SK-N-SH treated with all-trans-retinoic acid at 6 μM for 48 hours (cell line): ENCODE data around the gene EXOC3.

Source experiments
- ATAC-seq: fragments of 200-7000 bp; cut with Tn5 transposase; 3 replicates; pipeline ENCODE4 v1.9.1; 2020; ENCODE audit warnings: mild to moderate bottlenecking, moderate library complexity
- ARNTL ChIP-seq: fragments of 450-650 bp; formaldehyde crosslinking; IDR thresholded peaks from 2 replicates; pipeline ENCODE4 v1.5.0; 2020; ENCODE audit warnings: low read depth, mild to moderate bottlenecking, moderate library complexity, borderline replicate concordance
- CSDC2 ChIP-seq: fragments of 250-450 bp; sonication (Bioruptor Pico); IDR thresholded peaks from 2 replicates; pipeline ENCODE4 v1.5.0; 2020; ENCODE audit warnings: mild to moderate bottlenecking, moderate library complexity
- ESRRG ChIP-seq: fragments of 250-450 bp; sonication (Bioruptor Pico); IDR thresholded peaks from 2 replicates; pipeline ENCODE4 v1.6.1; 2021; ENCODE audit warnings: mild to moderate bottlenecking
- GLIS3 ChIP-seq: fragments of 250-450 bp; sonication (Bioruptor Pico); IDR thresholded peaks from 2 replicates; pipeline ENCODE4 v1.5.0; 2020; ENCODE audit warnings: mild to moderate bottlenecking, moderate library complexity
- ISL1 ChIP-seq: fragments of 250-450 bp; sonication (Bioruptor Pico); IDR thresholded peaks from 2 replicates; pipeline ENCODE4 v2.1.2; 2022; ENCODE audit warnings: mild to moderate bottlenecking, moderate library complexity
- OSR1 ChIP-seq: fragments of 250-450 bp; sonication (Bioruptor Pico); IDR thresholded peaks from 2 replicates; pipeline ENCODE4 v1.8.0; 2022; ENCODE audit warnings: moderate library complexity, mild to moderate bottlenecking, inconsistent platforms
- PPARA ChIP-seq: fragments of 250-450 bp; sonication (Bioruptor Pico); IDR thresholded peaks from 2 replicates; pipeline ENCODE4 v1.5.0; 2020; ENCODE audit warnings: mild to moderate bottlenecking, borderline replicate concordance
- RARB ChIP-seq: fragments of 250-450 bp; sonication (Bioruptor Pico); IDR thresholded peaks from 2 replicates; pipeline ENCODE4 v1.8.0; 2021; ENCODE audit warnings: mild to moderate bottlenecking, moderate library complexity
- SNAI2 ChIP-seq: fragments of 250-450 bp; sonication (Bioruptor Pico); IDR thresholded peaks from 2 replicates; pipeline ENCODE4 v1.5.0; 2020; ENCODE audit warnings: mild to moderate bottlenecking, moderate library complexity
- TCF4 ChIP-seq: fragments of 250-450 bp; sonication (Bioruptor Pico); IDR thresholded peaks from 2 replicates; pipeline ENCODE4 v1.8.0; 2021; ENCODE audit warnings: mild to moderate bottlenecking, moderate library complexity, borderline replicate concordance
- TOX ChIP-seq: fragments of 250-450 bp; sonication (Bioruptor Pico); IDR thresholded peaks from 2 replicates; pipeline ENCODE4 v1.8.0; 2021; ENCODE audit warnings: mild to moderate bottlenecking, moderate library complexity, borderline replicate concordance
- ZC3H10 ChIP-seq: fragments of 250-450 bp; sonication (Bioruptor Pico); IDR thresholded peaks from 2 replicates; pipeline ENCODE4 v1.5.1; 2021; ENCODE audit warnings: mild to moderate bottlenecking, moderate library complexity
- ZFP3 ChIP-seq: fragments of 250-450 bp; sonication (Bioruptor Pico); IDR thresholded peaks from 2 replicates; pipeline ENCODE4 v1.5.0; 2020; ENCODE audit warnings: mild to moderate bottlenecking, moderate library complexity
- ZFP30 ChIP-seq: fragments of 450-650 bp; formaldehyde crosslinking; IDR thresholded peaks from 2 replicates; pipeline ENCODE4 v1.5.0; 2022; ENCODE audit warnings: mild to moderate bottlenecking, moderate library complexity
- ZNF565 ChIP-seq: fragments of 450-650 bp; formaldehyde crosslinking; conservative IDR thresholded peaks from 2 replicates; pipeline ENCODE4 v1.5.0; 2020; ENCODE audit warnings: low read depth, mild to moderate bottlenecking, moderate library complexity
- ZNF70 ChIP-seq: fragments of 450-650 bp; formaldehyde crosslinking; IDR thresholded peaks from 2 replicates; pipeline ENCODE4 v1.5.0; 2020; ENCODE audit warnings: mild to moderate bottlenecking, moderate library complexity
- ZNF8 ChIP-seq: fragments of 450-650 bp; formaldehyde crosslinking; IDR thresholded peaks from 2 replicates; pipeline ENCODE4 v1.5.0; 2020; ENCODE audit warnings: mild to moderate bottlenecking, moderate library complexity
- TF ChIP-seq, protein P1 (sequence below): fragments of 250-450 bp; sonication (Bioruptor Pico); IDR thresholded peaks from 2 replicates; pipeline ENCODE4 v1.8.0; 2021; ENCODE audit warnings: low read depth, mild to moderate bottlenecking, moderate library complexity, borderline replicate concordance
- TF ChIP-seq, protein P2 (sequence below): fragments of 250-450 bp; sonication (Bioruptor Pico); IDR thresholded peaks from 2 replicates; pipeline ENCODE4 v1.5.1; 2021; ENCODE audit warnings: mild to moderate bottlenecking, moderate library complexity
- TF ChIP-seq, protein P3 (sequence below): fragments of 250-450 bp; sonication (Bioruptor Pico); IDR thresholded peaks from 2 replicates; pipeline ENCODE4 v1.5.0; 2020; ENCODE audit warnings: mild to moderate bottlenecking, moderate library complexity
- TF ChIP-seq, protein P4 (sequence below): fragments of 250-450 bp; sonication (Bioruptor Pico); IDR thresholded peaks from 2 replicates; pipeline ENCODE4 v1.8.0; 2020; ENCODE audit warnings: mild to moderate bottlenecking, moderate library complexity, borderline replicate concordance
- TF ChIP-seq, protein P5 (sequence below): fragments of 250-450 bp; sonication (Bioruptor Pico); IDR thresholded peaks from 2 replicates; pipeline ENCODE4 v1.5.1; 2020; ENCODE audit warnings: low read depth, mild to moderate bottlenecking, moderate library complexity

EXOC3 gene

DNA sequence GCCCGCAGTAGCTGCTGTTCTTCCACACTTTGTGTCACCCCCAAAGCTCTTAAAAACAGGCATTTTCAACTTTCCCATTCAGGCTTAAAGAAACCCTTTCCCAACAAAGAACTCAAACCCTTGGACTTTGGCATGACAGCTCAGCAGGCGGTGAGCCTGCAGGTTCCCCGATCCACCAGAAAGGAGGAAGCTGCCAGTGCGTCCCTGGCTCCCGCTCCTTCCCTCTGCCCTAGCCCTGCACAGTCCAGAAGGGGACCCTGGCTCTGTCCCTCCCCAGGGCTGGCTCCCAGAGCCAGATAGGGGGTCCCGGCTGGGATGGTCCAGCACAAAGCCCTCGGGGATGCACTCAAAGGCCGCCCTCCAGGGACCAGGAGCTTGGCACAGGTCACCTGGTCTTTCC is 71.7 kb downstream of the EXOC3 start:
- no peak for TF ChIP-seq OSR1 (CRISPR knock-in tag)
- no peak for TF ChIP-seq ESRRG (CRISPR knock-in tag)
- ATAC-seq = no peak

DNA sequence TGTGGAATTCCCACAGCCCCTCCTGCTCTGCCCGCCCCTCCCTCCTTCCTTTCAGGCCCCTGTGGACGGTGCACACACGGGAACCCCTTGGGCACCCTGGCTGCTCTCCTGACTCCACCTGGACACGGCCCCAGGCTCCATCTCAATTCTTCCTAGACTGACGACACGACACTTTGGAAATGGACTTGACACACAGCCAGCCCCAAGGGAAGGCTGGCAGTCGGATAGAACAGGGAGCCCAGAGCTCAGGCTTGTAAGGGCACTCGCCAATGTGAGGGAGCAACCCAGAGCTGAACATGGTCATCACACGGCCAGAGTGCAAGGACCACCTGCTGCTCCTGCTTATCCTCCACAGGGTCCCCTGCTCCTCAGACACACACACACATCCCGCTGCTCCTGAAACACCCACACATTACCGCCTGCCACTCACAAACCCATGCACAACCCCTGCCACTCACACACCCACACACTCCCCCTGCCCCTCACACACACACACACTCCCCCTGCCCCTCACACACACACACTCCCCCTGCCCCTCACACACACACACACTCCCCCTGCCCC is 72.4 kb downstream of the EXOC3 start:
- TF ChIP-seq, protein P1, sequence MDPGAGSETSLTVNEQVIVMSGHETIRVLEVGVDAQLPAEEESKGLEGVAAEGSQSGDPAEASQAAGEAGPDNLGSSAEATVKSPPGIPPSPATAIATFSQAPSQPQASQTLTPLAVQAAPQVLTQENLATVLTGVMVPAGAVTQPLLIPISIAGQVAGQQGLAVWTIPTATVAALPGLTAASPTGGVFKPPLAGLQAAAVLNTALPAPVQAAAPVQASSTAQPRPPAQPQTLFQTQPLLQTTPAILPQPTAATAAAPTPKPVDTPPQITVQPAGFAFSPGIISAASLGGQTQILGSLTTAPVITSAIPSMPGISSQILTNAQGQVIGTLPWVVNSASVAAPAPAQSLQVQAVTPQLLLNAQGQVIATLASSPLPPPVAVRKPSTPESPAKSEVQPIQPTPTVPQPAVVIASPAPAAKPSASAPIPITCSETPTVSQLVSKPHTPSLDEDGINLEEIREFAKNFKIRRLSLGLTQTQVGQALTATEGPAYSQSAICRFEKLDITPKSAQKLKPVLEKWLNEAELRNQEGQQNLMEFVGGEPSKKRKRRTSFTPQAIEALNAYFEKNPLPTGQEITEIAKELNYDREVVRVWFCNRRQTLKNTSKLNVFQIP (CRISPR knock-in tag) = no peak
- TF ChIP-seq ZNF70 (CRISPR knock-in tag) (no peak), ZFP30 (no peak), ISL1 (CRISPR knock-in tag) (no peak), PPARA (no peak), RARB (CRISPR knock-in tag) (no peak), ZC3H10 (CRISPR knock-in tag) (no peak), GLIS3 (CRISPR knock-in tag) (no peak), ARNTL (CRISPR knock-in tag) (no peak), ZFP3 (no peak), ESRRG (CRISPR knock-in tag) (no peak), TOX (no peak), OSR1 (CRISPR knock-in tag) (no peak), ZNF8 (CRISPR knock-in tag) (no peak)
- TF ChIP-seq, protein P2, sequence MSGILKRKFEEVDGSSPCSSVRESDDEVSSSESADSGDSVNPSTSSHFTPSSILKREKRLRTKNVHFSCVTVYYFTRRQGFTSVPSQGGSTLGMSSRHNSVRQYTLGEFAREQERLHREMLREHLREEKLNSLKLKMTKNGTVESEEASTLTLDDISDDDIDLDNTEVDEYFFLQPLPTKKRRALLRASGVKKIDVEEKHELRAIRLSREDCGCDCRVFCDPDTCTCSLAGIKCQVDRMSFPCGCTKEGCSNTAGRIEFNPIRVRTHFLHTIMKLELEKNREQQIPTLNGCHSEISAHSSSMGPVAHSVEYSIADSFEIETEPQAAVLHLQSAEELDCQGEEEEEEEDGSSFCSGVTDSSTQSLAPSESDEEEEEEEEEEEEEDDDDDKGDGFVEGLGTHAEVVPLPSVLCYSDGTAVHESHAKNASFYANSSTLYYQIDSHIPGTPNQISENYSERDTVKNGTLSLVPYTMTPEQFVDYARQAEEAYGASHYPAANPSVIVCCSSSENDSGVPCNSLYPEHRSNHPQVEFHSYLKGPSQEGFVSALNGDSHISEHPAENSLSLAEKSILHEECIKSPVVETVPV (CRISPR knock-in tag) = no peak
- TF ChIP-seq, protein P3, sequence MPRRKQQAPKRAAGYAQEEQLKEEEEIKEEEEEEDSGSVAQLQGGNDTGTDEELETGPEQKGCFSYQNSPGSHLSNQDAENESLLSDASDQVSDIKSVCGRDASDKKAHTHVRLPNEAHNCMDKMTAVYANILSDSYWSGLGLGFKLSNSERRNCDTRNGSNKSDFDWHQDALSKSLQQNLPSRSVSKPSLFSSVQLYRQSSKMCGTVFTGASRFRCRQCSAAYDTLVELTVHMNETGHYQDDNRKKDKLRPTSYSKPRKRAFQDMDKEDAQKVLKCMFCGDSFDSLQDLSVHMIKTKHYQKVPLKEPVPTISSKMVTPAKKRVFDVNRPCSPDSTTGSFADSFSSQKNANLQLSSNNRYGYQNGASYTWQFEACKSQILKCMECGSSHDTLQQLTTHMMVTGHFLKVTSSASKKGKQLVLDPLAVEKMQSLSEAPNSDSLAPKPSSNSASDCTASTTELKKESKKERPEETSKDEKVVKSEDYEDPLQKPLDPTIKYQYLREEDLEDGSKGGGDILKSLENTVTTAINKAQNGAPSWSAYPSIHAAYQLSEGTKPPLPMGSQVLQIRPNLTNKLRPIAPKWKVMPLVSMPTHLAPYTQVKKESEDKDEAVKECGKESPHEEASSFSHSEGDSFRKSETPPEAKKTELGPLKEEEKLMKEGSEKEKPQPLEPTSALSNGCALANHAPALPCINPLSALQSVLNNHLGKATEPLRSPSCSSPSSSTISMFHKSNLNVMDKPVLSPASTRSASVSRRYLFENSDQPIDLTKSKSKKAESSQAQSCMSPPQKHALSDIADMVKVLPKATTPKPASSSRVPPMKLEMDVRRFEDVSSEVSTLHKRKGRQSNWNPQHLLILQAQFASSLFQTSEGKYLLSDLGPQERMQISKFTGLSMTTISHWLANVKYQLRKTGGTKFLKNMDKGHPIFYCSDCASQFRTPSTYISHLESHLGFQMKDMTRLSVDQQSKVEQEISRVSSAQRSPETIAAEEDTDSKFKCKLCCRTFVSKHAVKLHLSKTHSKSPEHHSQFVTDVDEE (CRISPR knock-in tag) = no peak
- TF ChIP-seq, protein P4, sequence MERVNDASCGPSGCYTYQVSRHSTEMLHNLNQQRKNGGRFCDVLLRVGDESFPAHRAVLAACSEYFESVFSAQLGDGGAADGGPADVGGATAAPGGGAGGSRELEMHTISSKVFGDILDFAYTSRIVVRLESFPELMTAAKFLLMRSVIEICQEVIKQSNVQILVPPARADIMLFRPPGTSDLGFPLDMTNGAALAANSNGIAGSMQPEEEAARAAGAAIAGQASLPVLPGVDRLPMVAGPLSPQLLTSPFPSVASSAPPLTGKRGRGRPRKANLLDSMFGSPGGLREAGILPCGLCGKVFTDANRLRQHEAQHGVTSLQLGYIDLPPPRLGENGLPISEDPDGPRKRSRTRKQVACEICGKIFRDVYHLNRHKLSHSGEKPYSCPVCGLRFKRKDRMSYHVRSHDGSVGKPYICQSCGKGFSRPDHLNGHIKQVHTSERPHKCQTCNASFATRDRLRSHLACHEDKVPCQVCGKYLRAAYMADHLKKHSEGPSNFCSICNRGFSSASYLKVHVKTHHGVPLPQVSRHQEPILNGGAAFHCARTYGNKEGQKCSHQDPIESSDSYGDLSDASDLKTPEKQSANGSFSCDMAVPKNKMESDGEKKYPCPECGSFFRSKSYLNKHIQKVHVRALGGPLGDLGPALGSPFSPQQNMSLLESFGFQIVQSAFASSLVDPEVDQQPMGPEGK (CRISPR knock-in tag) = no peak
- TF ChIP-seq, protein P5, sequence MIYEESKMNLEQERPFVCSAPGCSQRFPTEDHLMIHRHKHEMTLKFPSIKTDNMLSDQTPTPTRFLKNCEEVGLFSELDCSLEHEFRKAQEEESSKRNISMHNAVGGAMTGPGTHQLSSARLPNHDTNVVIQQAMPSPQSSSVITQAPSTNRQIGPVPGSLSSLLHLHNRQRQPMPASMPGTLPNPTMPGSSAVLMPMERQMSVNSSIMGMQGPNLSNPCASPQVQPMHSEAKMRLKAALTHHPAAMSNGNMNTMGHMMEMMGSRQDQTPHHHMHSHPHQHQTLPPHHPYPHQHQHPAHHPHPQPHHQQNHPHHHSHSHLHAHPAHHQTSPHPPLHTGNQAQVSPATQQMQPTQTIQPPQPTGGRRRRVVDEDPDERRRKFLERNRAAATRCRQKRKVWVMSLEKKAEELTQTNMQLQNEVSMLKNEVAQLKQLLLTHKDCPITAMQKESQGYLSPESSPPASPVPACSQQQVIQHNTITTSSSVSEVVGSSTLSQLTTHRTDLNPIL (CRISPR knock-in tag) = no peak
- TF ChIP-seq, all 23 proteins: peak for 0
- peak; percentile 22; the same call in 1 of the 3 replicates for ATAC-seq

DNA sequence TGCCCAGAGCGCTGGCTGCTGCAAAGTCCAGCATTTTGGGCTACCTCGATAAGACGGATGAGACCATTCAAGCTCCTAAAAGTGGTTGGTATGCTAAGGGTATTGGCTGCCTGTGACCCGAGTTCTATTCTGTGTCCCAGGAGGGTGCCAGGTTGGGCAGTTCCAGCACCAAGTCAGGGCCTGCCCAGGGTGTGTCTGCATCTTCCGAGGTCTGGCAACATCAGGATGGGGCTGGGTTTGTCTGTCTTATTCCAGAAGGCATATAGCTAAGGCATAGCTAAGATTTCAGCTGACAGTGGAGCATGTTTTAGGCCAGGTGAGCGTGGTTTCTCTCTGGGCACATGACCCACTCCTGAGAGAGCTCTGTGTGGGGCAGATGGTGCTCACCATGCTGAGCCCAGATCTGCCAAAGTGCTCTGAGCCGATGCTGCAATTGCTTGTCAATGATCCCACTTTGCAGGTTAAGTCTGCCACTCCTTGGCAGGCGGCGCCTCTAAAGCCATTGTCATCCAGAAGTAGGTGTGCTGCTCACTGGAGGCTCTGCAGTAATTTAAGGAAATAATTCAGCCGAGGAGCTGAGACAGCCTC is 73.5 kb downstream of the EXOC3 start:
- no peak for ATAC-seq
- TF ChIP-seq ARNTL (CRISPR knock-in tag) (no peak), TCF4 (CRISPR knock-in tag) (no peak), CSDC2 (CRISPR knock-in tag) (no peak), SNAI2 (no peak), OSR1 (CRISPR knock-in tag) (no peak), ISL1 (CRISPR knock-in tag) (no peak), TOX (no peak), ZNF565 (CRISPR knock-in tag) (no peak)
- TF ChIP-seq, protein P4 (CRISPR knock-in tag) = no peak
- TF ChIP-seq, protein P2 (CRISPR knock-in tag) = no peak
- TF ChIP-seq, protein P3 (CRISPR knock-in tag) = no peak
